IMR-90 (cell line): ENCODE measurements around the gene CCNG1. TPM values are rescaled to one million over a fixed set of nuclear protein-coding genes. Genes with fewer than 3 reads are reported as not detected.
"Not testable (repeated sequence)": the region's sequence is repeated elsewhere in the genome, so short reads cannot be mapped to it uniquely, and the experiment has no call there.

Experiments
- ATAC-seq: fragments of 200-7000 bp; cut with Tn5 transposase; 2 replicates; pipeline ENCODE4 v1.9.1; 2020; ENCODE audit warnings: low read depth, mild to moderate bottlenecking, moderate library complexity
- BruUV-seq: library from RNA; stranded (reverse); fragments of 400-500 nt; replicated peaks from 2 replicates; lab custom pipeline; 2021; lab: Mats Ljungman, UMichigan
- CTCF ChIA-PET: fragments of 300-600 bp; formaldehyde crosslinking; extraction: SDS; loops from one replicate; lab custom pipeline; 2021; ENCODE audit warnings: antibody characterized with exemption; lab: Yijun Ruan, JAX
- POLR2A ChIA-PET: fragments of 300-600 bp; sonication (Branson Sonifier 250); formaldehyde crosslinking; loops from one replicate; lab custom pipeline; 2022; ENCODE audit warnings: antibody characterized with exemption; ENCODE audit not compliant: unreplicated experiment; lab: Charles Lee
- DNase-seq: peaks from one replicate; pipeline ENCODE4 v3.0.0; 2013
- H2AFZ ChIP-seq: replicated peaks from 2 replicates; pipeline ENCODE3; 2013; ENCODE audit warnings: low read length, mild to moderate bottlenecking; ENCODE audit not compliant: poor library complexity
- H2AK5ac ChIP-seq: 2 replicates; pipeline ENCODE4 v1.6.1; 2013; ENCODE audit warnings: low read depth, low read length, inconsistent platforms
- H2AK9ac ChIP-seq: replicated peaks from 2 replicates; pipeline ENCODE3; 2013; ENCODE audit warnings: mild to moderate bottlenecking, low read depth, low read length, moderate library complexity; ENCODE audit not compliant: poor library complexity
- H2BK120ac ChIP-seq: 2 replicates; pipeline ENCODE4 v1.6.1; 2013; ENCODE audit warnings: low read depth, low read length, inconsistent platforms
- H2BK15ac ChIP-seq: 3 replicates; pipeline ENCODE4 v1.6.1; 2013; ENCODE audit warnings: low read depth, low read length, inconsistent platforms
- H2BK20ac ChIP-seq: 2 replicates; pipeline ENCODE4 v1.6.1; 2013; ENCODE audit warnings: low read depth, mild to moderate bottlenecking, inconsistent platforms, low read length, moderate library complexity
- H2BK5ac ChIP-seq: 2 replicates; pipeline ENCODE4 v1.6.1; 2013; ENCODE audit warnings: mild to moderate bottlenecking, low read depth, low read length, inconsistent platforms; ENCODE audit not compliant: poor library complexity, severe bottlenecking
- H3K14ac ChIP-seq: replicated peaks from 2 replicates; pipeline ENCODE4 v1.6.1; 2013; ENCODE audit warnings: low read depth, low read length, inconsistent platforms
- H3K18ac ChIP-seq: 2 replicates; pipeline ENCODE4 v1.6.1; 2013; ENCODE audit warnings: low read depth, low read length, control low read depth
- H3K23ac ChIP-seq: 2 replicates; pipeline ENCODE4 v1.6.1; 2013; ENCODE audit warnings: low read depth, low read length, inconsistent platforms
- H3K27ac ChIP-seq: 2 replicates; pipeline ENCODE4 v1.5.1; 2013; ENCODE audit warnings: mild to moderate bottlenecking, control low read depth, low read length; ENCODE audit not compliant: insufficient read depth
- H3K27me3 ChIP-seq: 2 replicates; pipeline ENCODE4 v1.6.1; 2013; ENCODE audit warnings: low read length; ENCODE audit not compliant: control insufficient read depth, insufficient read depth
- H3K36me3 ChIP-seq: 2 replicates; pipeline ENCODE4 v1.6.1; 2013; ENCODE audit warnings: low read length, mixed read lengths; ENCODE audit not compliant: control insufficient read depth, insufficient read depth
- H3K4ac ChIP-seq: 2 replicates; pipeline ENCODE4 v1.6.1; 2013; ENCODE audit warnings: low read depth, low read length, inconsistent platforms
- H3K4me1 ChIP-seq: 2 replicates; pipeline ENCODE4 v1.6.1; 2013; ENCODE audit warnings: low read length, mixed read lengths; ENCODE audit not compliant: control insufficient read depth, insufficient read depth
- H3K4me2 ChIP-seq: 2 replicates; pipeline ENCODE4 v1.6.1; 2013; ENCODE audit warnings: low read depth, mild to moderate bottlenecking, control low read depth, low read length, moderate library complexity
- H3K4me3 ChIP-seq: 2 replicates; pipeline ENCODE4 v1.5.1; 2013; ENCODE audit warnings: low read depth, mild to moderate bottlenecking, control low read depth, low read length, moderate library complexity; ENCODE audit not compliant: insufficient read depth
- H3K56ac ChIP-seq: 2 replicates; pipeline ENCODE4 v1.6.1; 2013; ENCODE audit warnings: low read length, inconsistent platforms; ENCODE audit not compliant: insufficient read depth; ENCODE audit errors: extremely low read depth
- H3K79me1 ChIP-seq, 2 experiments: 2 replicates each; pipeline ENCODE4 v1.6.1; 2013; ENCODE audit warnings: low read length in 2 of 2, inconsistent platforms in 1 of 2, low read depth in 1 of 2
- H3K9ac ChIP-seq: 2 replicates; pipeline ENCODE4 v1.6.1; 2013; ENCODE audit warnings: low read depth, low read length, control low read depth
- H3K9me1 ChIP-seq: 2 replicates; pipeline ENCODE4 v1.6.1; 2013; ENCODE audit warnings: low read length, inconsistent platforms; ENCODE audit not compliant: insufficient read depth
- H3K9me3 ChIP-seq: 2 replicates; pipeline ENCODE4 v1.6.1; 2013; ENCODE audit warnings: low read length; ENCODE audit not compliant: control insufficient read depth, insufficient read depth
- H4K20me1 ChIP-seq: 2 replicates; pipeline ENCODE4 v1.6.1; 2013; ENCODE audit warnings: low read length, inconsistent platforms; ENCODE audit not compliant: insufficient read depth
- H4K5ac ChIP-seq: 2 replicates; pipeline ENCODE4 v1.6.1; 2013; ENCODE audit warnings: mild to moderate bottlenecking, low read depth, low read length, control low read depth
- H4K8ac ChIP-seq, 2 experiments: 2 replicates each; pipeline ENCODE4 v1.6.1; 2013; ENCODE audit warnings: low read depth in 2 of 2, low read length in 2 of 2, control low read depth in 1 of 2, inconsistent platforms in 1 of 2
- H4K91ac ChIP-seq: 2 replicates; pipeline ENCODE4 v1.6.1; 2013; ENCODE audit warnings: low read depth, low read length, inconsistent platforms; ENCODE audit not compliant: insufficient read depth
- CHD1 ChIP-seq: IDR thresholded peaks from 2 replicates; pipeline ENCODE4 v1.6.1; 2012; ENCODE audit warnings: low read depth, low read length, improper control_type of control experiment
- ELK1 ChIP-seq: fragments of 150-350 bp; IDR thresholded peaks from 2 replicates; pipeline ENCODE4 v1.6.1; 2016; ENCODE audit warnings: low read depth, mild to moderate bottlenecking, low read length, moderate library complexity, borderline replicate concordance
- MAFK ChIP-seq: IDR thresholded peaks from 2 replicates; pipeline ENCODE4 v1.6.1; 2012; ENCODE audit warnings: low read depth, low read length, improper control_type of control experiment
- RAD21 ChIP-seq: IDR thresholded peaks from 2 replicates; pipeline ENCODE4 v1.6.1; 2012; ENCODE audit warnings: low read length, improper control_type of control experiment
- RFX5 ChIP-seq: IDR thresholded peaks from 2 replicates; pipeline ENCODE4 v1.8.0; 2012; ENCODE audit warnings: low read depth, mild to moderate bottlenecking, low read length, moderate library complexity
- WGBS, 2 experiments: methylation state at CpG; one replicate each; pipeline versions ENCODE4 v1.1.5 to v1.1.7; 2013; ENCODE audit warnings: missing lambda C conversion rate in 2 of 2; ENCODE audit not compliant: insufficient read length in 1 of 2; ENCODE audit errors: extremely low coverage in 2 of 2; 5-methylcytosine and 5-hydroxymethylcytosine counted together
- dilution Hi-C: fragments of 300-500 bp; cut with HindIII; formaldehyde crosslinking; loops from one replicate; pipeline ENCODE4 v1.14.3; 2018; ENCODE audit warnings: low sequenced_read_pairs; ENCODE audit not compliant: unreplicated experiment
- in situ Hi-C: fragments of 300-500 bp; cut with MboI; formaldehyde crosslinking; loops from 3 replicates; pipeline ENCODE4 v1.14.3; 2019; ENCODE audit warnings: low sequenced_read_pairs, inconsistent platforms, mixed read lengths
- intact Hi-C: fragments of 100-400 bp; cut with micrococcal nuclease; formaldehyde crosslinking; loops from 2 replicates; pipeline ENCODE4 v1.10.0; 2022
- polyA plus RNA-seq, 3 experiments: library from polyadenylated mRNA; depleted of rRNA; stranded (reverse); fragments of >200 nt; gene quantifications; 2 replicates each; pipeline ENCODE4 v1.2.3, GENCODE V29; 2012; ENCODE audit warnings: low replicate concordance in 1 of 3
- total RNA-seq: library from RNA; depleted of rRNA; stranded (reverse); fragments of >200 nt; gene quantifications from 2 replicates; pipeline ENCODE4 v1.2.3, GENCODE V29; 2012

The CCNG1 gene
- total and polyA plus RNA-seq, 2 of the 4 experiments (the other 2 are of a cell fraction): 72.0 to 382 TPM

- no peak overlapping the region for H4K91ac ChIP-seq
- no peak overlapping the region for H2AFZ ChIP-seq
- DNase-seq (no peak), ATAC-seq (no peak)
- H2BK15ac ChIP-seq: no peak overlapping the region
- no peak overlapping the region for H3K14ac ChIP-seq
- no peak overlapping the region for H4K5ac ChIP-seq
- H2BK5ac ChIP-seq: no peak overlapping the region
- no peak overlapping the region for H2AK5ac ChIP-seq
- no CpG with 5 or more reads among the region's 2 CpGs for WGBS, 2 experiments
- dilution Hi-C loops (no loop called here), intact Hi-C loops (no loop called here), in situ Hi-C loops (no loop called here)
- no peak overlapping the region for H3K56ac ChIP-seq
- H3K18ac ChIP-seq: no peak overlapping the region
- no TSS peak for BruUV-seq
- H3K27me3 ChIP-seq: no peaks in the 10 kb centered on the region
- CTCF ChIA-PET: no interaction called here
- no peak for TF ChIP-seq ELK1
- TF ChIP-seq RFX5: no peak
- no peak for TF ChIP-seq CHD1
- TF ChIP-seq RAD21: no peak
- TF ChIP-seq MAFK: no peak
- no peak overlapping the region for H4K8ac ChIP-seq
- no peak overlapping the region for H3K23ac ChIP-seq
- no peaks in the 10 kb centered on the region for H3K9me1 ChIP-seq
- H3K9me3 ChIP-seq: no peaks in the 10 kb centered on the region
- POLR2A ChIA-PET: no interaction called here
- H3K4me3 ChIP-seq: no peak overlapping the region
- H2AK9ac ChIP-seq: no peak overlapping the region
- H3K4me2 ChIP-seq: no peak overlapping the region
- H4K20me1 ChIP-seq: no peaks in the 10 kb centered on the region
- no peak overlapping the region for H3K4ac ChIP-seq
- no peaks in the 10 kb centered on the region for H3K36me3 ChIP-seq
- H2BK20ac ChIP-seq: no peak overlapping the region
- no peak overlapping the region for H2BK120ac ChIP-seq
- no peak overlapping the region for H3K9ac ChIP-seq
- no peaks in the 10 kb centered on the region for H3K4me1 ChIP-seq
- no peaks in the 10 kb centered on the region for H3K79me1 ChIP-seq
- no peak overlapping the region for H3K27ac ChIP-seq
Observed at GRCh38 chr5:163395792-163396191, 41.6 kb upstream of the CCNG1 start.

DNA sequence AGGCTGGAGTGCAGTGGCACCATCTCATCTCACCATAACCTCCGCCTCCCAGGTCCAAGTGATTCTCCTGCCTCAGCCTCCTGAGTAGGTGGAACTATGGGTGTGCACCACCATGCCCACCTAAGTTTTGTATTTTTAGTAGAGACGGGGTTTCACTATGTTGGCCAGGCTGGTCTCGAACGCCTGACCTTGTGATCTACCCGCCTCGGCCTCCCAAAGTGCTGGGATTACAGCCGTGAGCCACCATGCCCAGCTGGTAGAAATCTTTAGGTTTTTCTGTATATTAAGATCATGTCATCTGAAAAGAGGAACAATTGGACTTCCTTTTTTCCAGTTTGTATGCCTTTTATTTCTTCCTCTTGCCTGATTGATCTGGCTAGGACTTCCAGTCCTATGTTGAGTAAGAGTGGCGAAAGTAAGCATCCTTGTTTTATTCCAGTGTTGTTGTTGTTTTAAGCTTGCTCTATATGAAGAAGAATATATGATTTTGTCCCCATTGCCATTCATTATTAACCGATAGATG is 40.5 kb upstream of the CCNG1 start:
- intact Hi-C loops, H2AK9ac ChIP-seq, H2AFZ ChIP-seq: not testable (repeated sequence)

More for the DNA sequence above, 40.5 kb upstream of the CCNG1 start:
- H4K8ac ChIP-seq, H2BK120ac ChIP-seq, H4K91ac ChIP-seq, H3K9me3 ChIP-seq, POLR2A ChIA-PET, BruUV-seq, H4K5ac ChIP-seq, ATAC-seq, H3K36me3 ChIP-seq, dilution Hi-C loops, in situ Hi-C loops, DNase-seq, H3K4me2 ChIP-seq, H2BK5ac ChIP-seq, H4K20me1 ChIP-seq, H3K23ac ChIP-seq, H3K27ac ChIP-seq, H3K27me3 ChIP-seq, H3K18ac ChIP-seq, H2BK20ac ChIP-seq, H3K4me3 ChIP-seq, H2BK15ac ChIP-seq, H2AK5ac ChIP-seq, H3K79me1 ChIP-seq, H3K4me1 ChIP-seq, CTCF ChIA-PET, H3K9ac ChIP-seq, H3K4ac ChIP-seq, H3K56ac ChIP-seq, H3K9me1 ChIP-seq, H3K14ac ChIP-seq: not testable (repeated sequence)
- WGBS, 2 experiments: 58% methylated on average over 5 of the region's 9 CpGs; no CpG with 5 or more reads in 1 of the 2 experiments
